Measurements from ENCODE around the gene DRAM1. TPM values are rescaled to one million over a fixed set of nuclear protein-coding genes. Genes with fewer than 3 reads are reported as not detected.
A peak's percentile ranks its signal among the peaks of the same experiment; 100 is the strongest.

Gene DRAM1
- total RNA-seq, 1 donor from 2014 or later = 21.5 TPM

- H3K4me3 ChIP-seq (ENCODE audit: low read depth, low read length) = no peak overlapping the region
- TF ChIP-seq CTCF (conservative IDR thresholded peaks at IDR 0.05; ENCODE audit: low read depth, low read length) = no peak
- no peak for DNase-seq (ENCODE audit: low read depth)
These were observed 86.3 kb downstream of the DRAM1 start for GRCh38 chr12:101963697-101964096.

GRCh38 chr12:101966496-101966895, 89.1 kb downstream of the DRAM1 start:
- no peak for TF ChIP-seq CTCF (conservative IDR thresholded peaks at IDR 0.05; ENCODE audit: low read depth, low read length)
- H3K4me3 ChIP-seq (ENCODE audit: low read depth, low read length) = no peak overlapping the region
- DNase-seq (ENCODE audit: low read depth) = no peak

- no peak overlapping the region for H3K4me3 ChIP-seq (ENCODE audit: low read depth, low read length)
- no peak for TF ChIP-seq CTCF (conservative IDR thresholded peaks at IDR 0.05; ENCODE audit: low read depth, low read length)
- DNase-seq (ENCODE audit: low read depth) = no peak
These were observed 90.1 kb downstream of the DRAM1 start for GRCh38 chr12:101967506-101967905.

- no peak overlapping the region for H3K4me3 ChIP-seq (ENCODE audit: low read depth, low read length)
- DNase-seq (ENCODE audit: low read depth) = peak; percentile 13
- TF ChIP-seq CTCF (conservative IDR thresholded peaks at IDR 0.05; ENCODE audit: low read depth, low read length) = no peak
These were observed 91.4 kb downstream of the DRAM1 start for GRCh38 chr12:101968770-101969169.

Other genes starting within 250 kb of the DRAM1 start
- 17.6 and 40.1 TPM in 2 replicates for gene CHPT1, start 179.9 kb upstream of the DRAM1 start, total RNA-seq
- under 0.01 TPM in 1 of 2 replicates, not detected in the other for gene SYCP3, start 138.1 kb upstream of the DRAM1 start, total RNA-seq
- gene GNPTAB, start 46.6 kb upstream of the DRAM1 start, total RNA-seq = 15.2 and 24.7 TPM in 2 replicates
- gene WASHC3, start 184.4 kb downstream of the DRAM1 start, total RNA-seq = 40.3 and 51.0 TPM in 2 replicates
- gene NUP37, start 242.5 kb downstream of the DRAM1 start, total RNA-seq = 43.6 and 61.9 TPM in 2 replicates
- gene PARPBP, start 242.6 kb downstream of the DRAM1 start, total RNA-seq = 8.2 and 24.7 TPM in 2 replicates